GM18498 (cell line): ENCODE data around the gene RGS14.
"Not testable (repeated sequence)": the region's sequence is repeated elsewhere in the genome, so short reads cannot be mapped to it uniquely, and the experiment has no call there.

Experiments used
- ATAC-seq: cut with Tn5 transposase; IDR thresholded peaks from one replicate; pipeline ENCODE4 v1.9.1; 2021; ENCODE audit warnings: mild to moderate bottlenecking, moderate library complexity; ENCODE audit not compliant: unreplicated experiment

Gene RGS14

GRCh38 chr5:177396807-177397206 is 39.1 kb downstream of the RGS14 start:
- ATAC-seq: no peak

DNA sequence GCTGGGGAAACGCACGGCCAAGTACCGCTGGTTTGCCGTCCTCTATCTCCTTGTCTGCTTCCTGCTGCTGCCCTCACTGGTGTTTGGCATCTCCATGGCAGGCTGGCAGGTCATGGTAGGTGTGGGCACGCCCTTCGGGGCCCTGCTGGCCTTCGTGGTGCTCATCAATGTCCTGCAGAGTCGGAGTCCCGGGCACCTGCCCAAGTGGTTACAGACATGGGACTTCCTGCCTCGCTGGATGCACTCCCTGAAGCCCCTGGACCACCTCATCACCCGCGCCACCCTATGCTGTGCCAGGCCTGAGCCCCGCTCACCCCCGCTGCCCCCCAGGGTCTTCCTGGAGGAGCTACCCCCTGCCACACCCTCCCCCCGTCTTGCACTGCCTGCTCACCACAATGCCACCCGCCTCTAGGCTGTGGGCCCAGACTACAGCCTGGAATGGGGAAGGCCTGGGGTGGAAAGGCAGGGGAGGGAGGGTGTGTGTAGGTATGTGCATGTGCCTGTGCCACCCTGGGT is 40.2 kb downstream of the RGS14 start:
- no peak for ATAC-seq

GRCh38 chr5:177399997-177400868 is 42.5 kb downstream of the RGS14 start, which contains the start of gene PFN3:
TSS of gene PFN3 (minus strand) at chr5:177400661. CDS start at chr5:177400576, 85 bp downstream.
- no peak for ATAC-seq

- no peak for ATAC-seq
Observed at GRCh38 chr5:177402271-177403043, 44.7 kb downstream of the RGS14 start.

- peak; percentile 35 for ATAC-seq
Observed at GRCh38 chr5:177403102-177403791, 45.5 kb downstream of the RGS14 start.

DNA sequence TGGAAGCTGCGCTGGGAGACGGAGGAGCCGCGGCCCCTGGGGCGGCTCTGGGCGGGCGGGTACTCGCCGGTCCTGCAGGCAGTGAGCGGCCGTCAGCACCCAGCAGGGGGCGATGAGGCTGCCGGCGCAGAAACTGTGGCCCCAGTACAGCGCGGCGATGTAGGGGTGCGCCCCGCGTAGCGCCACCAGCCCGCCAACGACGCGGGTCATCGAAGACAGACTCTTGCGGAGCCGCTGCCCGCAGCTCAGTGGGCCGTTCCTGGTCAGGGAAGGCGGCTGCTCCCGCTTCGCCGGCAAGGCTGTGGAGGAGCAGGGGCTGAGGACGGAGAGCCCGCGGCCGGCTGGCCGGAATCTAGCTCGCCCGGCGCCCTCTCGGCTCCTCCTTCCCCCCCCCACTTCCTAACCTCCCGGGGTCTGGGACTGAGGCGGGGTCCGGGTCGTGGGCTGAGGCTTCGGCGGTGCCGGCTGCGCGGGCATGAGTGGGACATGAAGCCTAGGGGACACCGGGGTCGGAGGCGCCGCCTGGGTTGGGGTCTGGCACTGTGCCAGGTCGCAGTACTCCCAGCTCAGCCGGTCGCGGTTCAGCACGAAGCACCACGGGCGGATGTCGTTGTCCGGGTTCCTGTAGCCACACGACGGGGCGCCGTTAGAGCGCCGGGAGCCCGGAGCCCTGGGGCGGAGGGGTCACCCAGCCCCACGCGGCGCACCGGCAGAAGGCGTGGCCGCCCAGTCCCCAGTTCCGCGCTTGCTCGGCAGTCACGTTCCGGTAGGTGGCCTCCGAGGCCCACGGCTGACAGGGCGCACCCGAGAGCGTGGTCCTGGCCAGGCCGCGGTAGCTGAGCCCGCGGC is 46.3 kb downstream of the RGS14 start:
- ATAC-seq: peak; percentile 82

DNA sequence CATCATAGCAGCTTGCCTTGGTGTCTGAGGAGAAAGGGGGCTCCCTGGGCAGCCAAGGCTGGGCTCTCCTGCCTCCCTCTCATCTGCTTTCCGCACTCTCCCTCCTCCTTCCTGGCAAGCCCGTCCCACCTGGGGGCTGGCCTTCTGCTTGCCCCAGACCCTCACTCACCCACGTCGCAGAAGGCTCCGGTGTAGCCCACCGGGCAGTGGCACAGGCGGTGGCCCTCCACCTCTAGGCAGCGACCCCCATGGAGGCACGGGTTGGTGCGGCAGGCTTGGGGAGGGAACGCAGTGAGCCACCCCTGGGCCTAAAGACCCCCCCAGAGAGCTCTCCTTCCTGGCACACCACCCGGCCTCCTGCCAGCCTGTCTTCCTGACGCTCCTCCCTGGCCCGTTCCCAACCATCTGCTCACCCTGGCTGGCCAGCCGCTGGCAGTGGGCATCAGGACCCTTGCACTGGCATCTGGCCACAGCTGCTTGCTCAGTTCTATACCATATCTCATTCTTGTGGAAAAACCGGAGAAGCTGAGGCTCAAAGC is 47.0 kb downstream of the RGS14 start:
- no peak for ATAC-seq

- ATAC-seq: no peak
Observed at GRCh38 chr5:177405312-177405711, 47.6 kb downstream of the RGS14 start.

- ATAC-seq: no peak
Observed at GRCh38 chr5:177405805-177406204, 48.1 kb downstream of the RGS14 start.

GRCh38 chr5:177409043-177409801 is 51.5 kb downstream of the RGS14 start, which contains the start of gene F12:
TSS of gene F12 (minus strand) at chr5:177409564. CDS start at chr5:177409527, 37 bp downstream.
- ATAC-seq: no peak

DNA sequence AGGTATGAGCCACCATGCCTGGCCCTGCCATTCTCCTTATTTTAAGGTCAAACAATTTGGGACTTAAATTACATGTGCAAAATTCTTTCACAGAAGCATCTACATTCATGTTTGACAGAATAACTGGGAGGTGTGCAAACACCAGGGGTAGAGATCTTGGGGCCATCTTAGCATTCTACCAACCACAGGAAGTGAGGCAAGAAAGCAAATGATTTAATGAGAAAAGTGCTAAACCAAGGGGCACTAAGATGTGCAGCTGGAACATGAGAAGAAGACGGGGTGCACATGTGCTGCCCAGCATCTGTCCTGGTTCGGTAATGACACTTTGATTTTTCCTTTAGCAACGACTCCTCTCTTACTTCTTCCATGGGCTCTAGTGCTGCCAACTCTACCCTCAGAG is 52.9 kb downstream of the RGS14 start:
- ATAC-seq: no peak

- peak; percentile 71 for ATAC-seq
Observed at GRCh38 chr5:177412603-177413233, 55.0 kb downstream of the RGS14 start.

DNA sequence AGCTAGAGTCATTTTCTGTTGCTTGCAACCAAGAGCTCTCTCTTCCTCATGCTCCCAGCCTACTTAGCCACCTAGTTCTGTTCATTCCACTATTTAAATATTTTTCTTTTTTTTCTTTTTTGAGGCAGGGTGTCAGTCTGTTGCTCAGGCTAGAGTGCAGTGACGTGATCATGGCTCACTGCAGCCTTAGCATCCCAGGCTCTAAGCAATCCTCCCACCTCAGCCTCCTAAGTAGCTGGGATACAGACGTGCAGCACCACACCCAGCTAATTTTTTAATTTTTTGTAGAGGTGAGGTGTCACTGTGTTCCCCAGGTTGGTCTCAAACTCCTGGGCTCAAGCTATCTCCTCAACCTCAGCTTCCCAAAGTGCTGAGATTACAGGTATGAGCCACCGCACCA is 56.8 kb downstream of the RGS14 start:
- ATAC-seq: no peak

DNA sequence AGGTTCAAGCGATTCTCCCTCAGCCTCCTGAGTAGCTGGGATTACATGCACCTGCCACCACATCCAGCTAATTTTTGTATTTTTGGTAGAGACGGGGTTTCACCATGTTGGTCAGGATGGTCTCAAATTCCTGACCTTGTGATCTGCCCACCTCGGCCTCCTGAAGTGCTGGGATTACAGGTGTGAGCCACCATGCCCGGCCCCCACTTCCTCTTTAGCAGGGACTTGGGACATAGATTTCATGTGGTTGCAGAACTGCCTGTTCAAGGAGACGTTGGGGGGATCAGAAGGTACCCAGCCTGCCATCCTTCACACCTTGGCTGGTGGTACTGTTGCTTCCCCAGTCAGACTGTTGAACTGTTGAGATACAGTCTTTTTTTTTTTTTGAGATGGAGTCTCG is 59.4 kb downstream of the RGS14 start:
- ATAC-seq: not testable (repeated sequence)

DNA sequence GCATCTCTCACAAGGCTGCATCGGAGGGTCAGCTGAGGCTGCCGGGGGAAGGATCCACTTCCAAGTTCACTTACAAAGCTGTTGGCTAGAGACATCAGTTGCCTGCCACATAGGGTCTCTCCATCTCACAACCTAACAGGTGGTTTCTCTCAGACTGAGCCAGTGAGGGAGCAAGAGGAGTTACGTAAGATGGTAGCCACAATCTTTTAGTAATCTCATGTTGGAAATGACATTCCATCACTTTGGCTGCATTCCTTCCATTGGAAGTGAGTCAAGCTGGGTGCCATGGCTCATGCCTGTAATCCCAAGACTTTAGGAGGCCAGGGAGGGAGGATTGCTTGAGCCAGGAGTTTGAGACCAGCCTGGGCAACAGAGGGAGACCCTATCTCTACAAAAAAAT is 61.3 kb downstream of the RGS14 start:
- no peak for ATAC-seq

DNA sequence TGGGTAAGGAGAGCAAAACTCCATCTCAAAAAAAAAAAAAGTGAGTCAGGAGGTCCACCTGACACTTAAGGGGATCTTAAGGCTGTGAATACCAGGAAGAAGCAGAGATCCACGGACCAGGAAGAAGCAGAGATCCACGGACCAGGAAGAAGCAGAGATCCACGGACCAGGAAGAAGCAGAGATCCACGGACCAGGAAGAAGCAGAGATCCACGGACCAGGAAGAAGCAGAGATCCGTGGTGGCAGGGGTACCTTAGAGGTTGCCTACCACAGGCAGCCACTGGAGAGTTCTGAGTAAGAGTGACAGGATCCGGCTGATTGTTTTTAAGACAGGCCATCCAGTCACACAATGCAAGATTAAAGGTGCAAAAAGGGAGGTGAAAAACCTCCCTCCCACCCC is 62.7 kb downstream of the RGS14 start:
- not testable (repeated sequence) for ATAC-seq

DNA sequence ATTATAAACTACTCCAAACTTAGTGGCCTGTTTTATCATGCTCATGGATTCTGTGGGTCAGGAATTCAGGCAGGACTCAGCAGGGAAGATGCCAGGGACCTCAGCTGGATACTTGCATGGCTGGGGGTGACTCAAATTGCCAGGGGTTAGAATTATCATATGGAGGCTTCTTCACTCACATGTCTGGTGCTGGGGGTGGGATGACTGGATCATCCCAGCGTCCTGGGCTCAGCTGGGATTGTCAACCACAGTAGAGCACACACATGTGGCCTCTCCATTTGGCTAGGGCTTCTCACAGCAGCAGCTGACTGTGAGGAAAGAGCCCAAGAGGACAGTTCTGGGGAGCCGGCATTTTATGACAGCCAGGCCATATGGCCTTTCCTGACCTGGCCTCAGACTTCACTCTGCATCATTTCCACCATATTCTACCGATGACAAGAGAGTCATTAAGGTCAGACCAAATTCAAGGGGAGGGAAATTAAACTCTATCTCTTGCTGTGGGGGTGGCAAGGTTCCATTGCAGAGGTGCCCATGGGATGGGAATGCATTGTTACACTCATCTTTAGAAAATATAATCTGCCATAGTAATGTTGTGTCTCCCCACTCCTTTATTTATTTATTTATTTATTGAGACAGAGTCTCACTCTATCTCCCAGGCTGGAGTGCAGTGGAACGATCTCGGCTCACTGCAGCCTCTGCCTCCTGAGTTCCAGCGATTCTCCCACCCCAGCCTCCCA is 63.5 kb downstream of the RGS14 start:
- no peak for ATAC-seq
